SK-N-SH (cell line): ENCODE data around the gene PLOD3. TPM values are rescaled to one million over a fixed set of nuclear protein-coding genes. Genes with fewer than 3 reads are reported as not detected.

Experiments
- CTCF ChIA-PET: fragments of 300-600, 350-600 bp; formaldehyde crosslinking; extraction: SDS; loops from one replicate; lab custom pipeline; 2021; lab: Yijun Ruan, JAX
- POLR2A ChIA-PET: fragments of 350-600 bp; sonication (Branson Sonifier 250); formaldehyde crosslinking; extraction: SDS; loops from one replicate; lab custom pipeline; 2020; ENCODE audit warnings: antibody characterized with exemption, inconsistent platforms; lab: Yijun Ruan, JAX
- DNase-seq: peaks from one replicate; pipeline ENCODE4 v3.0.0; 2012
- H2AFZ ChIP-seq: fragments of 200-600 bp; sonication (generic); 2 replicates; pipeline ENCODE4 v1.8.1; 2016; ENCODE audit warnings: antibody characterized with exemption, mild to moderate bottlenecking, low read depth
- H3F3A ChIP-seq: fragments of 200-600 bp; sonication (generic); replicated peaks from 2 replicates; pipeline ENCODE3; 2016; ENCODE audit warnings: antibody characterized with exemption, mild to moderate bottlenecking; ENCODE audit not compliant: insufficient read depth
- H3K27ac ChIP-seq, 2 experiments: fragments of 200-500 bp in 1 of 2; fragments of 200-600 bp in 1 of 2; sonication (Bioruptor generic) in 1 of 2; sonication (generic), shearing (Covaris generic) in 1 of 2; 2 replicates each; pipeline versions ENCODE4 v1.5.1 to v1.6.1; 2014 to 2016; ENCODE audit warnings: low read depth in 2 of 2, inconsistent platforms in 1 of 2, low read length in 1 of 2, mild to moderate bottlenecking in 1 of 2, mixed read lengths in 1 of 2
- H3K27me3 ChIP-seq: fragments of 200-600 bp; sonication (generic), shearing (Covaris generic); 2 replicates; pipeline ENCODE4 v1.6.1; 2016; ENCODE audit warnings: mixed run types; ENCODE audit not compliant: insufficient read depth
- H3K36me3 ChIP-seq, 2 experiments: fragments of 200-500 bp in 1 of 2; fragments of 200-600 bp in 1 of 2; sonication (Bioruptor generic) in 1 of 2; sonication (generic) in 1 of 2; replicated peaks in 1 of 2; 2 replicates each; pipeline versions ENCODE3 to v1.5.1; 2014 to 2016; ENCODE audit warnings: low read length in 1 of 2, mild to moderate bottlenecking in 1 of 2; ENCODE audit not compliant: insufficient read depth in 2 of 2, control insufficient read depth in 1 of 2
- H3K4me1 ChIP-seq, 2 experiments: fragments of 200-500 bp in 1 of 2; fragments of 200-600 bp in 1 of 2; sonication (Bioruptor generic) in 1 of 2; sonication (generic), shearing (Covaris generic) in 1 of 2; 2 replicates each; pipeline versions ENCODE4 v1.5.1 to v1.6.1; 2014 to 2016; ENCODE audit warnings: low read depth in 1 of 2, low read length in 1 of 2, mixed run types in 1 of 2; ENCODE audit not compliant: insufficient read depth in 2 of 2, control insufficient read depth in 1 of 2
- H3K4me2 ChIP-seq: fragments of 200-600 bp; sonication (generic), shearing (Covaris generic); 2 replicates; pipeline ENCODE4 v1.6.1; 2017; ENCODE audit warnings: mixed run types
- H3K4me3 ChIP-seq, 2 experiments: fragments of 200-500 bp in 1 of 2; fragments of 200-600 bp in 1 of 2; sonication (Bioruptor generic) in 1 of 2; sonication (generic), shearing (Covaris generic) in 1 of 2; 2 replicates each; pipeline versions ENCODE4 v1.5.1 to v1.8.1; 2014 to 2016; ENCODE audit warnings: low read depth in 2 of 2, inconsistent platforms in 1 of 2, low read length in 1 of 2, mild to moderate bottlenecking in 1 of 2, mixed read lengths in 1 of 2, moderate library complexity in 1 of 2
- H3K79me2 ChIP-seq: fragments of 200-600 bp; sonication (generic); 2 replicates; pipeline ENCODE4 v1.8.1; 2017; ENCODE audit warnings: mild to moderate bottlenecking; ENCODE audit not compliant: insufficient read depth
- H3K9ac ChIP-seq: fragments of 200-600 bp; sonication (generic); 2 replicates; pipeline ENCODE4 v1.6.1; 2017; ENCODE audit warnings: mixed run types
- H3K9me2 ChIP-seq: fragments of 200-600 bp; sonication (generic); 2 replicates; pipeline ENCODE4 v1.6.1; 2017; ENCODE audit warnings: mixed run types
- H3K9me3 ChIP-seq: fragments of 200-600 bp; sonication (generic); 2 replicates; pipeline ENCODE4 v1.6.1; 2017; ENCODE audit warnings: mixed run types, mild to moderate bottlenecking, moderate library complexity
- H4K20me1 ChIP-seq: fragments of 200-600 bp; sonication (generic); 2 replicates; pipeline ENCODE4 v1.6.1; 2017; ENCODE audit warnings: mild to moderate bottlenecking, mixed run types; ENCODE audit not compliant: insufficient read depth
- EP300 ChIP-seq, 2 experiments: IDR thresholded peaks; 2 replicates each; pipeline versions ENCODE4 v1.4.0 to v1.6.1; 2012; ENCODE audit warnings: borderline replicate concordance in 1 of 2, low read depth in 1 of 2, low read length in 1 of 2
- EZH2phosphoT487 ChIP-seq: fragments of 200-600 bp; sonication (generic); IDR thresholded peaks from 2 replicates; pipeline ENCODE4 v1.6.1; 2017; ENCODE audit warnings: low read depth, mixed run types, mild to moderate bottlenecking, antibody characterized with exemption, moderate library complexity, borderline replicate concordance
- GATA2 ChIP-seq: sonication (generic); formaldehyde crosslinking; IDR thresholded peaks from 2 replicates; pipeline ENCODE4 v1.5.0; 2020; ENCODE audit warnings: mild to moderate bottlenecking, missing genetic modification reagents
- JUND ChIP-seq: IDR thresholded peaks from 2 replicates; pipeline ENCODE4 v1.4.0; 2012
- MEF2A ChIP-seq: IDR thresholded peaks from 2 replicates; pipeline ENCODE4 v1.4.0; 2012; ENCODE audit warnings: low read depth, borderline replicate concordance
- MXI1 ChIP-seq: IDR thresholded peaks from 2 replicates; pipeline ENCODE4 v1.6.1; 2012; ENCODE audit warnings: mild to moderate bottlenecking, low read depth, low read length, improper control_type of control experiment
- NFIC ChIP-seq: IDR thresholded peaks from 2 replicates; pipeline ENCODE4 v1.4.0; 2012; ENCODE audit warnings: borderline replicate concordance
- PBX3 ChIP-seq: IDR thresholded peaks from 2 replicates; pipeline ENCODE4; 2012
- RAD21 ChIP-seq: IDR thresholded peaks from 2 replicates; pipeline ENCODE4 v1.6.1; 2012; ENCODE audit warnings: mild to moderate bottlenecking, low read length
- RCOR1 ChIP-seq: fragments of 150-350 bp; IDR thresholded peaks from 2 replicates; pipeline ENCODE4 v1.6.1; 2017; ENCODE audit warnings: antibody characterized with exemption, low read length
- RFX5 ChIP-seq: IDR thresholded peaks from 2 replicates; pipeline ENCODE4 v1.6.1; 2012; ENCODE audit warnings: mild to moderate bottlenecking, improper control_type of control experiment, low read length
- SIN3A ChIP-seq: IDR thresholded peaks from 2 replicates; pipeline ENCODE4 v1.6.1; 2012; ENCODE audit warnings: low read depth, mild to moderate bottlenecking, low read length, moderate library complexity, borderline replicate concordance
- TAF1 ChIP-seq: IDR thresholded peaks from 2 replicates; pipeline ENCODE4 v1.6.1; 2012; ENCODE audit warnings: low read depth, mild to moderate bottlenecking, low read length, moderate library complexity, borderline replicate concordance
- TCF12 ChIP-seq: IDR thresholded peaks from 2 replicates; pipeline ENCODE4 v1.4.0; 2012
- USF1 ChIP-seq: IDR thresholded peaks from 2 replicates; pipeline ENCODE4 v1.4.0; 2012; ENCODE audit warnings: low read depth, borderline replicate concordance
- YY1 ChIP-seq: IDR thresholded peaks from 2 replicates; pipeline ENCODE4 v1.4.0; 2012; ENCODE audit warnings: low read depth, mild to moderate bottlenecking
- ZBTB33 ChIP-seq: IDR thresholded peaks from 2 replicates; pipeline ENCODE4 v1.4.0; 2012; ENCODE audit warnings: low read depth, borderline replicate concordance
- WGBS: methylation state at CpG from one replicate; pipeline ENCODE4 v1.1.6; 2017; ENCODE audit warnings: low lambda C conversion rate; 5-methylcytosine and 5-hydroxymethylcytosine counted together
- polyA plus RNA-seq, 3 experiments: library from polyadenylated mRNA; depleted of rRNA; stranded (reverse); fragments of >200 nt; gene quantifications; 2 replicates each; pipeline ENCODE4 v1.2.3, GENCODE V29; 2012
- TF ChIP-seq, protein P1 (sequence below): fragments of 150-350 bp; IDR thresholded peaks from 2 replicates; pipeline ENCODE4 v1.6.1; 2016; ENCODE audit warnings: mild to moderate bottlenecking, low read depth, low read length

Gene PLOD3
- polyA plus RNA-seq, 1 of the 3 experiments (the other 2 are of a cell fraction): 276 TPM

GRCh38 chr7:101195884-101196283 is 21.5 kb downstream of the PLOD3 start:
- POLR2A ChIA-PET: interaction anchor here (0.7 to 2.4 kb wide), 3 partner anchors 10 to 33 kb away, joined by 3 to 11 read pairs (median 4); partner anchors contain the start of gene NAT16
- no peak overlapping the region for H3K9ac ChIP-seq
- no peaks in the 10 kb centered on the region for H3K4me1 ChIP-seq
- WGBS: 91% methylated on average over 17 of the region's 17 CpGs
- no peak overlapping the region for H3K4me3 ChIP-seq
- H3F3A ChIP-seq: no peaks in the 10 kb centered on the region
- no peaks in the 10 kb centered on the region for H4K20me1 ChIP-seq
- DNase-seq: no peak
- no peaks in the 10 kb centered on the region for H3K79me2 ChIP-seq
- no peaks in the 10 kb centered on the region for H3K36me3 ChIP-seq
- CTCF ChIA-PET: interaction anchor here (0.5 to 8.3 kb wide), 7 partner anchors 13 to 279 kb away, joined by 3 to 257 read pairs (median 3); partner anchors contain the start of gene FIS1
- no peak for TF ChIP-seq PBX3
- TF ChIP-seq YY1: no peak
- no peak for TF ChIP-seq EZH2phosphoT487
- TF ChIP-seq, protein P1, sequence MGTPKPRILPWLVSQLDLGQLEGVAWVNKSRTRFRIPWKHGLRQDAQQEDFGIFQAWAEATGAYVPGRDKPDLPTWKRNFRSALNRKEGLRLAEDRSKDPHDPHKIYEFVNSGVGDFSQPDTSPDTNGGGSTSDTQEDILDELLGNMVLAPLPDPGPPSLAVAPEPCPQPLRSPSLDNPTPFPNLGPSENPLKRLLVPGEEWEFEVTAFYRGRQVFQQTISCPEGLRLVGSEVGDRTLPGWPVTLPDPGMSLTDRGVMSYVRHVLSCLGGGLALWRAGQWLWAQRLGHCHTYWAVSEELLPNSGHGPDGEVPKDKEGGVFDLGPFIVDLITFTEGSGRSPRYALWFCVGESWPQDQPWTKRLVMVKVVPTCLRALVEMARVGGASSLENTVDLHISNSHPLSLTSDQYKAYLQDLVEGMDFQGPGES: no peak
- no peak for TF ChIP-seq USF1
- TF ChIP-seq RCOR1: no peak
- TF ChIP-seq GATA2 (CRISPR knock-in tag): no peak
- TF ChIP-seq TCF12: no peak
- no peak for TF ChIP-seq RFX5
- no peak for TF ChIP-seq SIN3A
- no peaks in the 10 kb centered on the region for H3K9me3 ChIP-seq
- no peak overlapping the region for H2AFZ ChIP-seq
- no peak overlapping the region for H3K4me2 ChIP-seq
- H3K27me3 ChIP-seq: no peaks in the 10 kb centered on the region; the same call in 1 of the 2 replicates
- H3K27ac ChIP-seq: no peak overlapping the region
- no peaks in the 10 kb centered on the region for H3K9me2 ChIP-seq

DNA sequence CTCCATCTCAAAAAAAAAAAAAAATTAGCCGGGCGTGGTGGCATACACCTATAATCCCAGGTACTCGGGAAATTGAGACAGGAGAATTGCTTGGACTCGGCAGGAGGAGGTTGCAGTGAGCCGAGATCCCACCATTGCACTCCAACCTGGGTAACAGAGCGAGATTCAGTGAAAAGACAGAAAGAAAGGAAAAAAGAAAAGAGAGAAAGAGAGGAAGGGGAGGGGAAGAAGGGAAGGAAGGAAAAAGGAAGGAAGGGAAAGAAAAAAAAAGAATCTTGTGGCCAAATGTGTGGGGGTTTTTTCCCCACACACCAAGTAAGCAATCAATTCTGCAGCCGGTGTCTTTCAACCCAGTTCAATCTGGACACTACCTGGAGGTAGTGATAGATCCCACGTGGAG is 28.3 kb downstream of the PLOD3 start:
- DNase-seq: no peak
- POLR2A ChIA-PET: no interaction called here
- CTCF ChIA-PET: interaction anchor here (4.4 to 8.3 kb wide), 3 partner anchors 18 to 45 kb away, joined by 36 to 257 read pairs (median 51); no protein-coding TSS in a partner anchor
- TF ChIP-seq JUND (no peak), TCF12 (no peak), MEF2A (no peak), PBX3 (no peak), EP300 (IDR thresholded peaks at IDR 0.05; ENCODE audit: borderline replicate concordance in 1 of 2, low read depth in 1 of 2, low read length in 1 of 2) (no peak), GATA2 (CRISPR knock-in tag) (no peak), MXI1 (no peak), NFIC (no peak), TAF1 (no peak), RFX5 (no peak), EZH2phosphoT487 (no peak), USF1 (no peak), ZBTB33 (no peak), RCOR1 (no peak), RAD21 (no peak)
- TF ChIP-seq, protein P1: no peak

More for the DNA sequence above, 28.3 kb downstream of the PLOD3 start:
- Histone ChIP-seq H3K4me2 (no peak overlapping the region), H2AFZ (no peak overlapping the region), H3K79me2 (no peaks in the 10 kb centered on the region), H3K4me3 (no peak overlapping the region), H3K27ac (no peak overlapping the region), H3K4me1 (no peaks in the 10 kb centered on the region), H3K9me2 (no peaks in the 10 kb centered on the region), H4K20me1 (no peaks in the 10 kb centered on the region), H3K9ac (no peak overlapping the region), H3K27me3 (no peaks in the 10 kb centered on the region), H3K9me3 (no peaks in the 10 kb centered on the region), H3K36me3 (no peaks in the 10 kb centered on the region), H3F3A (peaks cover 16% of the 10 kb centered on the region)
- 70% methylated on average over 8 of the region's 8 CpGs for WGBS
